Measurements from ENCODE around the gene QPRT. TPM values are rescaled to one million over a fixed set of nuclear protein-coding genes. Genes with fewer than 3 reads are reported as not detected.

The QPRT gene
- total and polyA plus RNA-seq, 12 donors = 48.8 to 325 (median 130) TPM

GRCh38 chr16:29714396-29714795, 35.4 kb downstream of the QPRT start:
- H3K4me3 ChIP-seq = no peak overlapping the region
- no peaks in the 10 kb centered on the region for H3K36me3 ChIP-seq (replicated peaks in 1 of 2)
- no peak for DNase-seq
- intact Hi-C loops (cut with DNase I) = no loop called here
- WGBS, 4 donors = 72 to 93% (median 80%) methylated on average over 2 of the region's 2 CpGs
- no peaks in the 10 kb centered on the region for H3K9me3 ChIP-seq (replicated peaks in 1 of 3)
- no peak overlapping the region for H3K27ac ChIP-seq
- peaks cover 0 to 6% of the 10 kb centered on the region in 2 donors for H3K4me1 ChIP-seq (replicated peaks in 1 of 2)
- TF ChIP-seq POLR2A (IDR thresholded peaks at IDR 0.05) (no peak), CTCF (IDR thresholded peaks at IDR 0.05) (no peak)
- no peaks in the 10 kb centered on the region for H3K27me3 ChIP-seq

GRCh38 chr16:29714972-29715371, 36.0 kb downstream of the QPRT start:
- Histone ChIP-seq H3K4me3 (no peak overlapping the region), H3K27me3 (no peaks in the 10 kb centered on the region), H3K36me3 (replicated peaks in 1 of 2) (no peaks in the 10 kb centered on the region), H3K9me3 (replicated peaks in 1 of 3) (no peaks in the 10 kb centered on the region), H3K27ac (no peak overlapping the region), H3K4me1 (replicated peaks in 1 of 2) (peaks cover 0 to 6% of the 10 kb centered on the region in 2 donors)
- no peak for DNase-seq
- TF ChIP-seq CTCF (IDR thresholded peaks at IDR 0.05) (no peak), POLR2A (IDR thresholded peaks at IDR 0.05) (no peak)
- intact Hi-C loops (cut with DNase I) = no loop called here
- 10 to 38% (median 20%) methylated on average over 1 of the region's 1 CpG for WGBS, 4 donors

GRCh38 chr16:29717113-29717512, 38.1 kb downstream of the QPRT start:
- DNase-seq = no peak
- no peak overlapping the region for H3K27ac ChIP-seq
- intact Hi-C loops (cut with DNase I) = no loop called here
- TF ChIP-seq POLR2A (IDR thresholded peaks at IDR 0.05) = no peak
- no peak for TF ChIP-seq CTCF (IDR thresholded peaks at IDR 0.05)
- H3K4me1 ChIP-seq (replicated peaks in 1 of 2) = no peaks in the 10 kb centered on the region
- WGBS, 4 donors = 80 to 88% (median 85%) methylated on average over 7 of the region's 7 CpGs
- no peak overlapping the region for H3K4me3 ChIP-seq
- no peaks in the 10 kb centered on the region for H3K9me3 ChIP-seq (replicated peaks in 1 of 3)
- H3K36me3 ChIP-seq (replicated peaks in 1 of 2) = no peaks in the 10 kb centered on the region
- no peaks in the 10 kb centered on the region for H3K27me3 ChIP-seq

GRCh38 chr16:29719063-29719462, 40.1 kb downstream of the QPRT start:
- Histone ChIP-seq H3K4me3 (no peak overlapping the region), H3K9me3 (replicated peaks in 1 of 3) (no peaks in the 10 kb centered on the region), H3K4me1 (replicated peaks in 1 of 2) (no peaks in the 10 kb centered on the region), H3K36me3 (replicated peaks in 1 of 2) (no peaks in the 10 kb centered on the region), H3K27me3 (no peaks in the 10 kb centered on the region), H3K27ac (no peak overlapping the region)
- no peak for TF ChIP-seq POLR2A (IDR thresholded peaks at IDR 0.05)
- no peak for TF ChIP-seq CTCF (IDR thresholded peaks at IDR 0.05)
- DNase-seq = no peak
- WGBS, 4 donors = 37 to 46% (median 43%) methylated on average over 4 of the region's 4 CpGs
- intact Hi-C loops (cut with DNase I) = no loop called here

Data from adrenal gland (tissue), 12 donors.